ENCODE results near the gene PPARD. TPM values are rescaled to one million over a fixed set of nuclear protein-coding genes. Genes with fewer than 3 reads are reported as not detected.

The PPARD gene
- total RNA-seq, 4 donors from 2014 or later: 17.3 to 40.3 (median 35.9) TPM

DNA sequence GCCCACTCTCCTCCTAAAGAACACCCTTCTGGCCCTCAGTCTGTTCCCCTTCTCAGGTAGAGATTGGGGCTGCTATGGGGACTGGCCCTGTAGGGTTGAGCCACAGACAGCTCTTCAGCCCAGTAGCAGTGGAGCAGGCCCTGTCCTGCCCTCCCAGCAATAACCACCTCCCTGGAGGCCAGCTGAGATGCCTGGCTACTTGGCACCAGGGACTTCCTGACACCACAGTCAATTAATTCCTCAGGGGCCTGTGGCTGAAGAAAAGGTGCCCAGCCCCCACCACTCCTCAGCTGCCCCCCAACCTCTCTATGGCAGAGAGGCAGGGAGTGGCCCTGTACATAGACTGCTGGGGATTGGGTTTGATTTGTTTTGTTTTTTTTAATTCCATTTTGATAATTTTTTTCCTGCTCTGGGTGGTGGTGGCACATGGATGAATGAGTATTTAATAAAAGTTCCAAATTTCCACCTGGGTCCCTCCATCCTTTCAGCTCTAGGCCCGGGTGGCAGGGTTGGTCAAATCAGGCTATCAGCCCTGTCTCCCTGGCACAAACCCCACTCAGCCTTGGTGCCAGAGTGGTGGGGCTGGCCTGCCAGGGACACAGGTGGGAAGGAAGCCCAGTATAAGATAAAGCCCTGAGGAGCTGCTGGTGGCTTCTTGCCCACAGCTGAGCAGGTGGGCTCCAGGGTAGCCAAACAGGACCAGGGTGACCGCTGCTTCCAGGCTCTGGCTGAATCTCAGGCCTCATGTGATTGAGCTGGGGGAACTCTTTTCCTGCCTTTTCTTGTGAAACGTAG lies 46.6 kb upstream of the PPARD start:
- intact Hi-C loops (cut with DNase I): loop anchor here (5.0 kb wide), 1 partner anchor 152 kb away; no protein-coding TSS in a partner anchor
- 56 to 57% methylated on average over 3 of the region's 3 CpGs for WGBS, 2 donors
- no peaks in the 10 kb centered on the region for H3K9me3 ChIP-seq
- H3K36me3 ChIP-seq: peaks cover 38 to 42% of the 10 kb centered on the region in 2 donors
- H3K27me3 ChIP-seq: no peaks in the 10 kb centered on the region
- TF ChIP-seq, protein P1, sequence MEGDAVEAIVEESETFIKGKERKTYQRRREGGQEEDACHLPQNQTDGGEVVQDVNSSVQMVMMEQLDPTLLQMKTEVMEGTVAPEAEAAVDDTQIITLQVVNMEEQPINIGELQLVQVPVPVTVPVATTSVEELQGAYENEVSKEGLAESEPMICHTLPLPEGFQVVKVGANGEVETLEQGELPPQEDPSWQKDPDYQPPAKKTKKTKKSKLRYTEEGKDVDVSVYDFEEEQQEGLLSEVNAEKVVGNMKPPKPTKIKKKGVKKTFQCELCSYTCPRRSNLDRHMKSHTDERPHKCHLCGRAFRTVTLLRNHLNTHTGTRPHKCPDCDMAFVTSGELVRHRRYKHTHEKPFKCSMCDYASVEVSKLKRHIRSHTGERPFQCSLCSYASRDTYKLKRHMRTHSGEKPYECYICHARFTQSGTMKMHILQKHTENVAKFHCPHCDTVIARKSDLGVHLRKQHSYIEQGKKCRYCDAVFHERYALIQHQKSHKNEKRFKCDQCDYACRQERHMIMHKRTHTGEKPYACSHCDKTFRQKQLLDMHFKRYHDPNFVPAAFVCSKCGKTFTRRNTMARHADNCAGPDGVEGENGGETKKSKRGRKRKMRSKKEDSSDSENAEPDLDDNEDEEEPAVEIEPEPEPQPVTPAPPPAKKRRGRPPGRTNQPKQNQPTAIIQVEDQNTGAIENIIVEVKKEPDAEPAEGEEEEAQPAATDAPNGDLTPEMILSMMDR (IDR thresholded peaks at IDR 0.05): no peak
- no peak for TF ChIP-seq POLR2A (IDR thresholded peaks at IDR 0.05)
- DNase-seq: no peak
- no peak overlapping the region for H3K27ac ChIP-seq
- peaks cover 4 to 16% of the 10 kb centered on the region in 2 donors for H3K4me1 ChIP-seq
- H3K4me3 ChIP-seq (replicated peaks in 1 of 3): no peak overlapping the region

DNA sequence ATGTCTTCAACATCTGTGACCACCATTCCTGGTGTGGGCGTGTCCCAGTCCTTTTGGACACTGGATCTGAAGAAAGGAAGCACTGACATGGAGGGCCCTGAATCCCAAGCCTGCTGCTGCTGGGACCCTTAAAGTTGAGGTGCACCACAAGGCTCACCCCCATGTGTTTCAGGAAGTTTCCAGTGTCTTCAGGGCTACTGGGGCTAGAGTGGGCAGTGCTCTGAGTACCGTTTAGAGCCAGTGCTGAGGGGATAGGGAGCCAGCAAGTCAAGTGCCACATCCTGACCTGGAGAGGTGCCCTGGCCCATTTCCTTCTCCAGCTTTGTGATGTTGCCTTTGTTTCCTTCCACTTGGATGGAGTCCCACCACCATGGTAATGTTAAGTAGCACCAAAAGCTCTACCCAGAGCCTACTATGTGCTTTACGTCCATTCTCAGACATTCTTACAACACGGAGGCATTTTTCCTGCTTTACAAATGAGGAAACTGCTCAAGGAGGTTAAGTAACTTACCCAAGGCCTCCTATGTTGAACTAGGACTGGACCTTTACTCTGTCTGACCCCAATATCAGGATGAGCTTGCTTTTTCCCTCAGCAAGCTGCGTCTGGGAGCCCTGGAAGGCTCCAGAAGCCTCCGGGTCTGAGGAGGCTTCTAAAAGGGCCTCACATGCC lies 45.3 kb upstream of the PPARD start:
- no peak for DNase-seq
- H3K4me3 ChIP-seq (replicated peaks in 1 of 3): no peak overlapping the region

DNA sequence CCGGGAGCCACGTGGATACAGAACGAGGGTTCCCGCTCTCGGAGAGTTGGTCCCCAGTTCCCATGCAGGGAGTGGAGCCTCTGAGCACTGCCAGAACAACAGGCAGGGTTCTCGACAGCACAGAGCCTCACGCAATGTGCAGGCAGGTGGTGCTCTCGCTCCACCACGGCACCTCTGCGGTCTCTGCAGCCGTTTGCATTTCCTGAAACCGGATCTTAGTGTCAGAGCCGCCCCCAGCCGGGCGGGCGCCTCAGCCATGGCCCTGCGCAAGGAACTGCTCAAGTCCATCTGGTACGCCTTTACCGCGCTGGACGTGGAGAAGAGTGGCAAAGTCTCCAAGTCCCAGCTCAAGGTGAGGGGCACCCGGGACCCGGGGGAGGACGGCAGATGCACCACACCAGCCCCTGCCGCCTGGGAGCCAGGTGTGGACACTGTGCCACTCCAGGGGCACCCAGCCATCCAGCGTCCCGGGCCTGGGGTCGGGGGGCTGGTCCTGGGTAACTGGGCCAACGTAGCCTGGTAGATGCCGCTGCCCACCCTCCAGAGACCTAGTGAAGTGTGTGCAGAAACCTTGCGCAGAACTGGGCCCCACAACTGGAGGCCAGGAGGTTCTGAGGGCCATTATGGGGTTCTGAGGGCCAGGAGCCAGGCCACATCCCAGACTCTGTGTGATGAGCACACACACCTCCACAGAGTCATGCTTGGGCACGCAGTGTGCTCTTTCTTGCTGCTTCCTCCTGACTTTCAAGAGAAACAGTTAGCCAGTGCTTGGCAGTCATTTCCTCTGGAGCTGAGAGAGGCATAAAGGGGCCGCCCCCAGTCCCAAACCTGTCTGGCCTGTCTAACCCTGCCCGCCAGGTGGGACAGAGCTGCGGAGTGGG lies 44.5 kb upstream of the PPARD start, which contains the start of gene DEF6:
DEF6 (plus strand) TSS at position 218 of the 881 bp plus-strand sequence; CDS start at position 257, 39 bp downstream.
- no peaks in the 10 kb centered on the region for H3K27me3 ChIP-seq
- intact Hi-C loops (cut with DNase I): loop anchor here (5.0 kb wide), 1 partner anchor 149 kb away; no protein-coding TSS in a partner anchor
- TF ChIP-seq, protein P1 (IDR thresholded peaks at IDR 0.05): peak; percentile 22 to 95 (median 76)
- no peak for TF ChIP-seq POLR2A (IDR thresholded peaks at IDR 0.05)
- peaks cover 4 to 16% of the 10 kb centered on the region in 2 donors for H3K4me1 ChIP-seq
- no peaks in the 10 kb centered on the region for H3K9me3 ChIP-seq
- 24 to 33% methylated on average over 10 to 20 of the region's 35 CpGs for WGBS, 2 donors
- peak within 1 kb of the TSS in 2 of 3 donors; percentile 16 to 30 for H3K27ac ChIP-seq
- H3K36me3 ChIP-seq: peaks cover 19 to 22% of the 10 kb centered on the region in 2 donors
- H3K4me3 ChIP-seq (replicated peaks in 1 of 3): peak within 1 kb of the TSS in 1 of 3 donors; percentile 14
- DNase-seq: peak; percentile 87 to 89

More for the DNA sequence above, 45.3 kb upstream of the PPARD start:
- TF ChIP-seq POLR2A (IDR thresholded peaks at IDR 0.05): no peak
- TF ChIP-seq, protein P1 (IDR thresholded peaks at IDR 0.05): no peak
- WGBS, 2 donors: 51 to 59% methylated on average over 6 of the region's 6 CpGs
- peaks cover 4 to 16% of the 10 kb centered on the region in 2 donors for H3K4me1 ChIP-seq
- peak overlapping the region in 1 of 3 donors; percentile 21 for H3K27ac ChIP-seq
- intact Hi-C loops (cut with DNase I): loop anchor here (5.0 kb wide), 1 partner anchor 150 kb away; no protein-coding TSS in a partner anchor
- H3K27me3 ChIP-seq: no peaks in the 10 kb centered on the region
- H3K36me3 ChIP-seq: peaks cover 25 to 29% of the 10 kb centered on the region in 2 donors
- H3K9me3 ChIP-seq: no peaks in the 10 kb centered on the region

DNA sequence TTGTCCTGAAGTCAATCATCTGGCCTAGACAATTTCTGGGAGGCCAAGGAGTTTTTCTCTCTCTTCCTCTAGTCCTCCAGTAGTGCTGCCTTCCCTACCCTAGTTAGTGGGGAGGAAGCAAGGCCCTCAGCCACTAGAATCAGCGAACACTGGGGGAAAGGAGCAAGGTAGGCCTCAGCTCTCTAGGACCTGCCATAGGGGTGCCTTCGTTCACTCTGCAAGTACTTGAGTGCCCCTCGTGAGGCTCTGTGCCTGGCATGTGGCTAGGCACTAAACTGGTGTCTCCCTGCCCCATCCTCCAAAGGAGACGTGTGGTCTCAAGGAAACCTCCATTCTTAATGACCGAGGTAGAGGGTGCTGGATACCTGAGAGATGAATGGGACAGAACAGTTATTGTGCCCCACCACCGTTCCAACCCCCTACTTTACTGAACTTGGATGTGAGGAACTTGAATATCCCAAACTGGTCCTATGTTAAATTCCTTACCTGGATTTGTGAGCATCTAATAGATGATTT lies 43.7 kb upstream of the PPARD start:
- intact Hi-C loops (cut with DNase I): loop anchor here (5.0 kb wide), 1 partner anchor 149 kb away; no protein-coding TSS in a partner anchor
- Histone ChIP-seq H3K36me3 (peaks cover 14% of the 10 kb centered on the region in 2 donors), H3K27me3 (no peaks in the 10 kb centered on the region), H3K9me3 (no peaks in the 10 kb centered on the region), H3K4me3 (replicated peaks in 1 of 3) (no peak overlapping the region), H3K27ac (peak overlapping the region in 1 of 3 donors; percentile 16), H3K4me1 (peaks cover 4 to 16% of the 10 kb centered on the region in 2 donors)
- 88 to 95% methylated on average over 3 to 6 of the region's 6 CpGs for WGBS, 2 donors
- TF ChIP-seq, protein P1 (IDR thresholded peaks at IDR 0.05): no peak
- no peak for TF ChIP-seq POLR2A (IDR thresholded peaks at IDR 0.05)
- DNase-seq: no peak

All from thyroid gland (tissue), 4 donors.